GM12864 (cell line): Measurements from ENCODE around the gene SNTG2.

Experiments used
- DNase-seq: peaks from one replicate; pipeline ENCODE4 v3.0.0-alpha.2; 2011; ENCODE audit warnings: low read depth
- H3K4me3 ChIP-seq: 2 replicates; pipeline ENCODE4 v1.5.1; 2011; ENCODE audit warnings: mild to moderate bottlenecking, low read depth, low read length, control low read depth
- CTCF ChIP-seq: IDR thresholded peaks from 2 replicates; pipeline ENCODE4 v1.5.1; 2011; ENCODE audit warnings: low read depth, mild to moderate bottlenecking, moderate library complexity, low read length, control low read depth, inconsistent platforms; ENCODE audit errors: missing control alignments

The SNTG2 gene

GRCh38 chr2:943461-943797 lies 7.2 kb upstream of the SNTG2 start:
- no peak overlapping the region for H3K4me3 ChIP-seq
- no peak for TF ChIP-seq CTCF
- DNase-seq: no peak

GRCh38 chr2:943821-944220 lies 6.8 kb upstream of the SNTG2 start:
- H3K4me3 ChIP-seq: no peak overlapping the region
- TF ChIP-seq CTCF: no peak
- no peak for DNase-seq

- TF ChIP-seq CTCF: no peak
- no peak overlapping the region for H3K4me3 ChIP-seq
- DNase-seq: no peak
These were observed 6.0 kb upstream of the SNTG2 start for GRCh38 chr2:944693-945092.

GRCh38 chr2:945104-945503 lies 5.5 kb upstream of the SNTG2 start:
- no peak for DNase-seq
- no peak for TF ChIP-seq CTCF
- no peak overlapping the region for H3K4me3 ChIP-seq

- DNase-seq: no peak
- no peak for TF ChIP-seq CTCF
- H3K4me3 ChIP-seq: no peak overlapping the region
These were observed 4.3 kb upstream of the SNTG2 start for GRCh38 chr2:946073-946948.

GRCh38 chr2:949384-950079 lies 1.1 kb upstream of the SNTG2 start:
- no peak overlapping the region for H3K4me3 ChIP-seq
- DNase-seq: no peak
- TF ChIP-seq CTCF: no peak
